ENCODE data around the gene XRCC1.
"Not testable (repeated sequence)": the region's sequence is repeated elsewhere in the genome, so short reads cannot be mapped to it uniquely, and the experiment has no call there.

The XRCC1 gene

GRCh38 chr19:43525836-43526771, 49.2 kb downstream of the XRCC1 start:
- H3K9me3 ChIP-seq (ENCODE audit: control insufficient read depth, insufficient read depth, low read depth, low read length), result no peaks in the 10 kb centered on the region
- peak overlapping the region; percentile 83 for H3K4me3 ChIP-seq (ENCODE audit: low read depth, low read length)
- no peak overlapping the region for H3K27ac ChIP-seq (ENCODE audit: low read depth, low read length)
- 0 out of 2 replicates have a peak, but pooled peaks cover 2% of the 10 kb centered on the region for H3K36me3 ChIP-seq (ENCODE audit: control insufficient read depth, insufficient read depth, low read length)
- peak overlapping the region; percentile 63 for H3K9ac ChIP-seq (ENCODE audit: low read length)
- peaks cover 6% of the 10 kb centered on the region; the same call in 1 of the 2 replicates for H3K4me1 ChIP-seq (ENCODE audit: control insufficient read depth, insufficient read depth, low read length)
- H3K27me3 ChIP-seq (ENCODE audit: control insufficient read depth, insufficient read depth, low read length), result peaks cover 19% of the 10 kb centered on the region

DNA sequence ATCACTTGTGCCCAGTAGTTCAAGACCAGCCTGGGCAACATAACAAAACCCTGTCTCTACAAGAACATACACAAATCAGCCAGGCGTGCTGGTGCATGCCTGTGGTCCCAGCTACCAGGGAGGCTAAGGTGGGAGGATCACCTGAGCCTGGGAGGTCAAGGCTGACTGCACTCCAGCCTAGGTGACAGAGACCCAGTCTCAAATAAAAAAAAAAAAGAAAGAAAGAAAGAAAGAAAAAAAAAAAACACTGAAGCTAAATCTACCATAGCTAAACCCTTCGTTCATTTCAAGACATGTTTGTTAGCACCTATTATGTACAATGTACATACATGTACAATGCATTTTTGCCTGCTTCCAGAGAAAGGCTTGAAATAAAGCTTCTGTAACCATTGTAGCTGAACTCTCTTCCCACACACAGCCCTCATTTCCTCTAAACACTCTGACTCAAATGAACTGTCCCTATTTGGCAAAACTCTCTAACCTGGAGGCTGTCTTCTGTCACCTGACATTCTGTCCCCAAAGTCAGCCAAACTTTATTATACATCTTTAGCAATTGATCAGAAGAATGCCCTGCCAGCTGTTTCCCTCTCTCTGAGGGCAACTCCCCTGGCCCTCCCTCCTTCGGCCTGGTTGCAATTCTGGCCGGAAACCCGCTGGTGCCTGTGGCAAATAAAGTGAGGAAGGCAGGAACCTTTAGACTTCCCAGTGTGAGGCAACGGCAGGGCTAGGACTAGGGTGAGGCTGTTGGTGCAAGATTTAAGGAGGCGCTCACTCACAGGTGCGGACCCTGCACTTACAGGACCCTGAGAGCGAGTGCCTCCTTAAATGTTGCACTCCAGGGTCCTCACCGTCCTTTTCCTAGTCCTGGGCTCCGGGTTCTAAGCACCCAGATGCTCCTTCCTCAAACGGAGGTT, 50.1 kb downstream of the XRCC1 start:
- Histone ChIP-seq H3K4me3 (ENCODE audit: low read depth, low read length) (peak overlapping the region; percentile 83), H3K36me3 (ENCODE audit: control insufficient read depth, insufficient read depth, low read length) (0 out of 2 replicates have a peak, but pooled peaks cover 2% of the 10 kb centered on the region), H3K27me3 (ENCODE audit: control insufficient read depth, insufficient read depth, low read length) (peaks cover 19% of the 10 kb centered on the region), H3K27ac (ENCODE audit: low read depth, low read length) (no peak overlapping the region), H3K9me3 (ENCODE audit: control insufficient read depth, insufficient read depth, low read depth, low read length) (no peaks in the 10 kb centered on the region), H3K4me1 (ENCODE audit: control insufficient read depth, insufficient read depth, low read length) (peaks cover 6% of the 10 kb centered on the region; the same call in 1 of the 2 replicates), H3K9ac (ENCODE audit: low read length) (no peak overlapping the region)

DNA sequence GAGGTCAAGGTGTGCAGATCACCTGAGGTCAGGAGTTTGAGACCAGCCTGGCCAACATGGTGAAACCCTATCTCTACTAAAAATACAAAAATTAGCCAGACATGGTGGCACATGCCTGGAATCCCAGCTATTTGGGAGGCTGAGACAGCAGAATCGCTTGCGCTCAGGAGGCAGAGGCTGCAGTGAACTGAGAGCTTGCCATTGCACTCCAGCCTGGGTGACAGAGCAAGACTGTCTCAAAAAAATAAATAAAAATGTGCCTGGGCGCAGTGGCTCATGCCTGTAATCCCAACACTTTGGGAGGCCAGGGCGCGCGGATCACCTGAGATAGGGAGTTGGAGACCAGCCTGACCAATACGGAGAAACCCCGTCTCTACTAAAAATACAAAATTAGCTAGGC, 51.6 kb downstream of the XRCC1 start:
- not testable (repeated sequence) for H3K9ac ChIP-seq (ENCODE audit: low read length); H3K36me3 ChIP-seq (ENCODE audit: control insufficient read depth, insufficient read depth, low read length); H3K4me1 ChIP-seq (ENCODE audit: control insufficient read depth, insufficient read depth, low read length); H3K4me3 ChIP-seq (ENCODE audit: low read depth, low read length); H3K27ac ChIP-seq (ENCODE audit: low read depth, low read length); H3K9me3 ChIP-seq (ENCODE audit: control insufficient read depth, insufficient read depth, low read depth, low read length)
- peaks cover 19% of the 10 kb centered on the region for H3K27me3 ChIP-seq (ENCODE audit: control insufficient read depth, insufficient read depth, low read length)

DNA sequence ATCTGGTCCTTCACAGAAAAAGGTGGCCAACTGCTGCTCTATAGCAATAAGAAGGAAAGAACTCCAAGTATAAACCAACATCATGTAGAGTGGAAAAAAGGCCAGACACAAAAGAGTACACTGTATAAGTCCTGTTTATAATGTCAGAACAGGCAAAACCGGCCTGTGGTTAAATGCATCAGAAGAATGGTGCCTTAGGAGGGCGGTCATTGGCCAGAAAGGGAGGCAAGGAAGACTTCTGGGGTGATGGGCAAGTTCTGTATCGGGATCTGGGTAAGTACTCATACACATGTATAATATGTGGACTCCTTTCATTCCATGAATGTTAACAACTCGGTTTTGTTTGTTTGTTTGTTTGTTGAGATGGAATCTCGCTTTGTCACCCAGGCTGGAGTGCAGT, 52.4 kb downstream of the XRCC1 start:
- no peaks in the 10 kb centered on the region for H3K9me3 ChIP-seq (ENCODE audit: control insufficient read depth, insufficient read depth, low read depth, low read length)
- 0 out of 2 replicates have a peak, but pooled peaks cover 2% of the 10 kb centered on the region for H3K36me3 ChIP-seq (ENCODE audit: control insufficient read depth, insufficient read depth, low read length)
- H3K4me1 ChIP-seq (ENCODE audit: control insufficient read depth, insufficient read depth, low read length), result peaks cover 8% of the 10 kb centered on the region; the same call in 1 of the 2 replicates
- H3K9ac ChIP-seq (ENCODE audit: low read length), result no peak overlapping the region
- no peak overlapping the region for H3K4me3 ChIP-seq (ENCODE audit: low read depth, low read length)
- H3K27me3 ChIP-seq (ENCODE audit: control insufficient read depth, insufficient read depth, low read length), result peaks cover 16% of the 10 kb centered on the region
- H3K27ac ChIP-seq (ENCODE audit: low read depth, low read length), result no peak overlapping the region

DNA sequence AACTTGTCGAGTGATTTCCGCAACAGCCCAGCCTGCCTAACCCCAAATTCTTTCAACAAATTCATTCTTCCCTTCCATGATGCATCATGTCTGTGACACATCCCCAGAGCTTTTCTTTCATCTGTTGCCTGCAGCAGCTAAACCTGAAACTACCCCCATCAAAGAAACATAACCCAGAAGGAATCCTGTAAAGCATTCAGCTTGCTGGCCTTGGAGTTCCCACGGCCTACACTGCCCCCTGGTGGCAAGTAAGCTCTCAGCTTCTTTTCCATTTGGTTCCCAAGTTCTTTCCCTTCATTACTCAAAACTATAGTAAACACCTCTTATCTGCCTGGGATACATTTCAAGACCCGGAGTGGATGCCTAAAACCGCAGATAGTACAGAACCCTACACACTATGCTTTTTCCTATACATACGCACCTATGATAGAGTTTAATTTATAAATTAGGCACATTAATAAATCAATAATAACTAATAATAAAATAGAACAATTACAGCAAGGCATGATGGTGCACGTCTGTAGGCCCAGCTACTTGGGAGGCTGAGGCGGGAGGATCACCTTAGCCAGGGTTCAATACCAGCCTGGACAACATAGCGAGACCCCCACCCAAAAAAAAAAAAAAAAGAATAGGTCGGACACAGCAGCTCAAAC, 55.8 kb downstream of the XRCC1 start:
- H3K27me3 ChIP-seq (ENCODE audit: control insufficient read depth, insufficient read depth, low read length), result no peaks in the 10 kb centered on the region
- H3K27ac ChIP-seq (ENCODE audit: low read depth, low read length), result no peak overlapping the region
- no peaks in the 10 kb centered on the region for H3K9me3 ChIP-seq (ENCODE audit: control insufficient read depth, insufficient read depth, low read depth, low read length)
- no peak overlapping the region for H3K4me3 ChIP-seq (ENCODE audit: low read depth, low read length)
- peaks cover 2% of the 10 kb centered on the region; the same call in 1 of the 2 replicates for H3K4me1 ChIP-seq (ENCODE audit: control insufficient read depth, insufficient read depth, low read length)
- 0 out of 2 replicates have a peak, but pooled peaks cover 2% of the 10 kb centered on the region for H3K36me3 ChIP-seq (ENCODE audit: control insufficient read depth, insufficient read depth, low read length)
- no peak overlapping the region for H3K9ac ChIP-seq (ENCODE audit: low read length)

DNA sequence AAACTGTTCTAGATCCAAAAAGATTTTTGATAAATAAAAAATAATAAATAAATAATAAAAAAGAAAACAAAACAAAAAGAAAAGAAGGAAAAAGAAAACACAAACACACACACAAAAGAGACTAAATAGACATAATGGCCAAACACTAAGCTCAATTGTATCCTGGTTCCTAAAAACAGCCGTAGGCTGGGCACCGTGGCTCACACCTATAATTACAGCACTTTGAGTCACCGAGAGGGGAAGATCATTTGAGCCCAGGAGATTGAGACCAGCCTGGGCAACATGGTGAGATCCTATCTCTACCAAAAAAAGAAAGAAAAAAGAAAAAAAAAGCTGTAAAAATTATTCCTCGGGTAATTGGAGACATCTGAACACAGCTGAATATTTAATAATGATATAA, 57.3 kb downstream of the XRCC1 start:
- Histone ChIP-seq H3K27ac (ENCODE audit: low read depth, low read length) (no peak overlapping the region), H3K36me3 (ENCODE audit: control insufficient read depth, insufficient read depth, low read length) (0 out of 2 replicates have a peak, but pooled peaks cover 2% of the 10 kb centered on the region), H3K9ac (ENCODE audit: low read length) (no peak overlapping the region), H3K9me3 (ENCODE audit: control insufficient read depth, insufficient read depth, low read depth, low read length) (0 out of 2 replicates have a peak, but pooled peaks cover 2% of the 10 kb centered on the region), H3K27me3 (ENCODE audit: control insufficient read depth, insufficient read depth, low read length) (no peaks in the 10 kb centered on the region), H3K4me3 (ENCODE audit: low read depth, low read length) (no peak overlapping the region), H3K4me1 (ENCODE audit: control insufficient read depth, insufficient read depth, low read length) (peaks cover 2% of the 10 kb centered on the region; the same call in 1 of the 2 replicates)

GRCh38 chr19:43512399-43512798, 62.9 kb downstream of the XRCC1 start:
- not testable (repeated sequence) for H3K4me1 ChIP-seq (ENCODE audit: control insufficient read depth, insufficient read depth, low read length); H3K27me3 ChIP-seq (ENCODE audit: control insufficient read depth, insufficient read depth, low read length); H3K27ac ChIP-seq (ENCODE audit: low read depth, low read length); H3K4me3 ChIP-seq (ENCODE audit: low read depth, low read length); H3K9ac ChIP-seq (ENCODE audit: low read length); H3K9me3 ChIP-seq (ENCODE audit: control insufficient read depth, insufficient read depth, low read depth, low read length)
- peaks cover 20% of the 10 kb centered on the region for H3K36me3 ChIP-seq (ENCODE audit: control insufficient read depth, insufficient read depth, low read length)

DNA sequence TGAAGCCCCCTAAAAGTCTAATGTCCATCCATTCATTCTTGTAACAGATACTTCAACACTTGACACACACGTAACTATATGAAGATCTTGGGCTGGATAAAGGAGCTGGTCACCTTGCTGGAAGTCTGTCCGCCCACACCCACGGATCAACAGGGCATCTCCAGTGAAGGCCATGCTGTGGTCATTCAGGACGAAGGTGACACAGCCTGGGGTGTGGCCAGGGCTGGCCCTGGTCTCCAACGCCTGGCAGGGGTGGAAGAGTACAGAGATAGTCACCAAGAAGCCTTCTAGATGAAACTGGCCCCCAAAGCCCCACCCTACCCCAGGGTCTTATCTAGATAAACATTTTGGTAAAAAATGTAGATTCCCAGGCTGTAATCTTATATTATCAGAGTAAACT, 64.0 kb downstream of the XRCC1 start:
- no peaks in the 10 kb centered on the region for H3K27me3 ChIP-seq (ENCODE audit: control insufficient read depth, insufficient read depth, low read length)
- peaks cover 9% of the 10 kb centered on the region; the same call in 1 of the 2 replicates for H3K9me3 ChIP-seq (ENCODE audit: control insufficient read depth, insufficient read depth, low read depth, low read length)
- no peak overlapping the region for H3K27ac ChIP-seq (ENCODE audit: low read depth, low read length)
- H3K9ac ChIP-seq (ENCODE audit: low read length), result no peak overlapping the region
- H3K4me3 ChIP-seq (ENCODE audit: low read depth, low read length), result no peak overlapping the region
- H3K4me1 ChIP-seq (ENCODE audit: control insufficient read depth, insufficient read depth, low read length), result no peaks in the 10 kb centered on the region
- peaks cover 22% of the 10 kb centered on the region for H3K36me3 ChIP-seq (ENCODE audit: control insufficient read depth, insufficient read depth, low read length)

- Histone ChIP-seq H3K27ac (ENCODE audit: low read depth, low read length) (no peak overlapping the region), H3K9ac (ENCODE audit: low read length) (no peak overlapping the region), H3K4me3 (ENCODE audit: low read depth, low read length) (no peak overlapping the region), H3K4me1 (ENCODE audit: control insufficient read depth, insufficient read depth, low read length) (no peaks in the 10 kb centered on the region), H3K36me3 (ENCODE audit: control insufficient read depth, insufficient read depth, low read length) (peaks cover 22% of the 10 kb centered on the region), H3K27me3 (ENCODE audit: control insufficient read depth, insufficient read depth, low read length) (no peaks in the 10 kb centered on the region), H3K9me3 (ENCODE audit: control insufficient read depth, insufficient read depth, low read depth, low read length) (peaks cover 9% of the 10 kb centered on the region; the same call in 1 of the 2 replicates)
These were observed 64.6 kb downstream of the XRCC1 start for GRCh38 chr19:43510713-43511112.

- Histone ChIP-seq H3K36me3 (ENCODE audit: control insufficient read depth, insufficient read depth, low read length) (peaks cover 22% of the 10 kb centered on the region), H3K4me1 (ENCODE audit: control insufficient read depth, insufficient read depth, low read length) (peaks cover 6% of the 10 kb centered on the region; the same call in 1 of the 2 replicates), H3K4me3 (ENCODE audit: low read depth, low read length) (no peak overlapping the region), H3K9ac (ENCODE audit: low read length) (no peak overlapping the region), H3K27me3 (ENCODE audit: control insufficient read depth, insufficient read depth, low read length) (peaks cover 13% of the 10 kb centered on the region), H3K9me3 (ENCODE audit: control insufficient read depth, insufficient read depth, low read depth, low read length) (peaks cover 5% of the 10 kb centered on the region; the same call in 1 of the 2 replicates), H3K27ac (ENCODE audit: low read depth, low read length) (no peak overlapping the region)
These were observed 67.4 kb downstream of the XRCC1 start for GRCh38 chr19:43507880-43508279.

Measured in HUES6 (cell line).